HL-60/S4 (cell line): ENCODE data around the gene UNC5A.

ENCODE experiments used
- in situ Hi-C: fragments of 300-500 bp; cut with MboI; formaldehyde crosslinking; loops from 2 replicates; pipeline ENCODE4 v1.14.3; 2022; ENCODE audit warnings: low sequenced_read_pairs

Gene UNC5A

GRCh38 chr5:176844281-176844680 is 33.9 kb downstream of the UNC5A start:
- in situ Hi-C loops, result no loop called here

- in situ Hi-C loops, result no loop called here
These were observed 34.5 kb downstream of the UNC5A start for GRCh38 chr5:176844706-176845391.

GRCh38 chr5:176845392-176845713 is 35.0 kb downstream of the UNC5A start:
- in situ Hi-C loops, result no loop called here

GRCh38 chr5:176846335-176847140 is 36.2 kb downstream of the UNC5A start:
- in situ Hi-C loops, result no loop called here

GRCh38 chr5:176847148-176847547 is 36.8 kb downstream of the UNC5A start:
- in situ Hi-C loops, result no loop called here

GRCh38 chr5:176847726-176848290 is 37.4 kb downstream of the UNC5A start:
- in situ Hi-C loops, result no loop called here

GRCh38 chr5:176848651-176849050 is 38.3 kb downstream of the UNC5A start:
- in situ Hi-C loops, result no loop called here

- in situ Hi-C loops, result no loop called here
These were observed 39.4 kb downstream of the UNC5A start for GRCh38 chr5:176849611-176850227.

- in situ Hi-C loops, result no loop called here
These were observed 40.2 kb downstream of the UNC5A start for GRCh38 chr5:176850371-176851245.

GRCh38 chr5:176851380-176851779 is 41.0 kb downstream of the UNC5A start:
- in situ Hi-C loops, result no loop called here

- in situ Hi-C loops, result no loop called here
These were observed 41.7 kb downstream of the UNC5A start for GRCh38 chr5:176851871-176852658.

- in situ Hi-C loops, result no loop called here
These were observed 42.9 kb downstream of the UNC5A start for GRCh38 chr5:176853151-176853778.

GRCh38 chr5:176854164-176854563 is 43.8 kb downstream of the UNC5A start:
- in situ Hi-C loops, result no loop called here

GRCh38 chr5:176855598-176855997 is 45.2 kb downstream of the UNC5A start:
- in situ Hi-C loops, result no loop called here

GRCh38 chr5:176856746-176857145 is 46.4 kb downstream of the UNC5A start:
- in situ Hi-C loops, result no loop called here

- in situ Hi-C loops, result no loop called here
These were observed 47.0 kb downstream of the UNC5A start for GRCh38 chr5:176857216-176857893.

- in situ Hi-C loops, result no loop called here
These were observed 47.5 kb downstream of the UNC5A start for GRCh38 chr5:176857894-176858273.

- in situ Hi-C loops, result no loop called here
These were observed 49.6 kb downstream of the UNC5A start for GRCh38 chr5:176859916-176860315.

GRCh38 chr5:176860381-176860780 is 50.0 kb downstream of the UNC5A start:
- in situ Hi-C loops, result no loop called here
